ENCODE data around the gene HSP90AB1. TPM values are rescaled to one million over a fixed set of nuclear protein-coding genes. Genes with fewer than 3 reads are reported as not detected.

The HSP90AB1 gene
- total RNA-seq, 1 donor from 2014 or later, result 914 TPM

- H3K36me3 ChIP-seq (ENCODE audit: insufficient read depth, low read length), result peaks cover 18% of the 10 kb centered on the region
Measured at GRCh38 chr6:44302856-44303255, 56.0 kb downstream of the HSP90AB1 start.

More at GRCh38 chr6:44302856-44303255, 56.0 kb downstream of the HSP90AB1 start:
- H3K27ac ChIP-seq (ENCODE audit: low read depth, low read length), result no peak overlapping the region
- H3K4me3 ChIP-seq (ENCODE audit: insufficient read depth, low read depth, low read length), result no peak overlapping the region
- no peak overlapping the region for H2AFZ ChIP-seq (ENCODE audit: low read depth, low read length)
- H3K27me3 Mint-ChIP-seq (ENCODE audit: low read depth, unreplicated experiment), result peaks cover 12% of the 10 kb centered on the region
- no peak overlapping the region for H3K4me2 ChIP-seq (ENCODE audit: low read length)
- FAIRE-seq (no peak), DNase-seq (ENCODE audit: low read depth) (no peak)
- H3K9me3 Mint-ChIP-seq (ENCODE audit: unreplicated experiment), result no peaks in the 10 kb centered on the region
- H3K79me2 ChIP-seq (ENCODE audit: insufficient read depth, low read length), result no peaks in the 10 kb centered on the region
- H3K9me3 ChIP-seq (ENCODE audit: insufficient read depth, low read depth, low read length), result no peaks in the 10 kb centered on the region
- peaks cover 26% of the 10 kb centered on the region for H3K36me3 Mint-ChIP-seq (ENCODE audit: low read depth, unreplicated experiment)
- H3K27me3 ChIP-seq (ENCODE audit: insufficient read depth, low read length), result peaks cover 11% of the 10 kb centered on the region
- H3K4me3 Mint-ChIP-seq (ENCODE audit: unreplicated experiment), result no peak overlapping the region
- H3K4me1 ChIP-seq (ENCODE audit: insufficient read depth, low read length), result peaks cover 2% of the 10 kb centered on the region
- H3K27ac Mint-ChIP-seq (ENCODE audit: unreplicated experiment), result no peak overlapping the region
- H3K9ac ChIP-seq (ENCODE audit: low read length), result no peak overlapping the region
- no peak for TF ChIP-seq CTCF (IDR thresholded peaks at IDR 0.05; ENCODE audit: insufficient read depth, low read depth, low read length)
- peaks cover 16% of the 10 kb centered on the region for H4K20me1 ChIP-seq (ENCODE audit: insufficient read depth, low read length)
- H3K4me1 Mint-ChIP-seq (ENCODE audit: low read depth, unreplicated experiment), result peaks cover under 1% of the 10 kb centered on the region

Other genes starting within 250 kb of the HSP90AB1 start
- gene MRPL14, start 119.6 kb upstream of the HSP90AB1 start, total RNA-seq, result 53.4 and 56.1 TPM in 2 replicates
- gene TMEM63B, start 119.5 kb upstream of the HSP90AB1 start, total RNA-seq, result 86.6 and 95.6 TPM in 2 replicates
- gene CAPN11, start 88.3 kb upstream of the HSP90AB1 start, total RNA-seq, result not detected in 2 replicates
- not detected in 2 replicates for gene MYMX, start 30.2 kb upstream of the HSP90AB1 start, total RNA-seq
- gene SLC29A1, start 23.5 kb upstream of the HSP90AB1 start, total RNA-seq, result 14.8 and 15.3 TPM in 2 replicates
- gene SLC35B2, start 10.4 kb downstream of the HSP90AB1 start, total RNA-seq, result 61.8 and 66.6 TPM in 2 replicates
- 10.1 and 11.0 TPM in 2 replicates for gene NFKBIE, start 18.4 kb downstream of the HSP90AB1 start, total RNA-seq
- gene TMEM151B, start 23.3 kb downstream of the HSP90AB1 start, total RNA-seq, result 0.07 and 0.09 TPM in 2 replicates
- 10.9 and 12.3 TPM in 2 replicates for gene AARS2, start 66.2 kb downstream of the HSP90AB1 start, total RNA-seq
- not detected in 2 replicates for gene SPATS1, start 95.5 kb downstream of the HSP90AB1 start, total RNA-seq
- 16.8 and 18.2 TPM in 2 replicates for gene CDC5L, start 140.6 kb downstream of the HSP90AB1 start, total RNA-seq

Data from astrocyte (in vitro differentiated cells and primary cell).